Esophagus (tissue), 2 donors: ENCODE results near the gene IMPDH2. TPM values are rescaled to one million over a fixed set of nuclear protein-coding genes. Genes with fewer than 3 reads are reported as not detected.
A peak's percentile ranks its signal among the peaks of the same experiment; 100 is the strongest.

ENCODE experiments used
- H3K27ac ChIP-seq, 2 donors: one replicate each; pipeline ENCODE4 v1.5.1; 2013; ENCODE audit warnings: low read depth in 2 of 2, mild to moderate bottlenecking in 2 of 2, inconsistent platforms in 1 of 2, low read length in 1 of 2, moderate library complexity in 1 of 2
- H3K27me3 ChIP-seq, 2 donors: one replicate each; pipeline ENCODE4 v1.6.1; 2013; ENCODE audit warnings: low read length in 2 of 2, control low read depth in 1 of 2, mild to moderate bottlenecking in 1 of 2; ENCODE audit not compliant: insufficient read depth in 2 of 2, control insufficient read depth in 1 of 2
- H3K36me3 ChIP-seq, 2 donors: one replicate each; pipeline ENCODE4 v1.6.1; 2013; ENCODE audit warnings: low read length in 1 of 2; ENCODE audit not compliant: control insufficient read depth in 2 of 2, insufficient read depth in 2 of 2
- H3K4me1 ChIP-seq, 2 donors: one replicate each; pipeline ENCODE4 v1.6.1; 2013; ENCODE audit warnings: low read length in 1 of 2; ENCODE audit not compliant: control insufficient read depth in 2 of 2, insufficient read depth in 2 of 2
- H3K4me3 ChIP-seq, 2 donors: one replicate each; pipeline ENCODE4 v1.5.1; 2013; ENCODE audit warnings: low read length in 2 of 2, mild to moderate bottlenecking in 2 of 2, low read depth in 1 of 2, moderate library complexity in 1 of 2
- H3K9me3 ChIP-seq, 2 donors: one replicate each; pipeline ENCODE4 v1.6.1; 2013; ENCODE audit warnings: mild to moderate bottlenecking in 2 of 2, low read depth in 1 of 2, low read length in 1 of 2, moderate library complexity in 1 of 2; ENCODE audit not compliant: control insufficient read depth in 2 of 2, insufficient read depth in 1 of 2
- WGBS, 2 donors: extraction: QIAGEN DNeasy Blood & Tissue Kit; methylation state at CpG; one replicate each; pipeline ENCODE4 v1.1.7; 2013; 5-methylcytosine and 5-hydroxymethylcytosine counted together
- polyA plus RNA-seq, 2 donors: library from polyadenylated mRNA; stranded (reverse); fragments of 200-250 nt; gene quantifications; one replicate each; pipeline ENCODE4 v1.2.3, GENCODE V29; 2013
- donor health status: healthy with polysubstance abuse.
- donor health status: Bipolar disorder and iron deficiency.

Gene IMPDH2
- polyA plus RNA-seq, 2 donors = 121 to 176 TPM

DNA sequence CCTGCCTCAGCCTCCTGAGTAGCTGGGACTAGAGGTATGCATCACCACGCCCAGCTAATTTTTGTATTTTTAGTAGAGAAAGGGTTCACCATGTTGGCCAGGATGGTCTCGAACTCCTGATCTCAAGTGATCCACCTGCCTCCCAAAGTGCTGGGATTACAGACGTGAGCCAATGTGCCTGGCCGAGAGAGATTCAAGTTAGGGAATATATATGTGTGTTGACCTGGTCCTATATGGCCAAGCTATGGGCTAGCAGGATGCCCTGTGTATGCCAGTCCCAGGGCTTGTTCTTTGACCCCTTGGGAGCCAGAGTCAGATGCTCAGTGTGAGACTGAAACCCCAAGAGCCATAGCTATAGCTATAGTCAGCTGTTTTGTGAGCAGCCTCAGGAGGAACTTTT is 5.4 kb downstream of the IMPDH2 start:
- Histone ChIP-seq H3K9me3 (no peaks in the 10 kb centered on the region), H3K27me3 (no peaks in the 10 kb centered on the region), H3K36me3 (peaks cover 2 to 32% of the 10 kb centered on the region in 2 donors), H3K27ac (no peak overlapping the region), H3K4me1 (peaks cover 3 to 25% of the 10 kb centered on the region in 2 donors), H3K4me3 (no peak overlapping the region)
- 82 to 85% methylated on average over 4 of the region's 4 CpGs for WGBS, 2 donors

DNA sequence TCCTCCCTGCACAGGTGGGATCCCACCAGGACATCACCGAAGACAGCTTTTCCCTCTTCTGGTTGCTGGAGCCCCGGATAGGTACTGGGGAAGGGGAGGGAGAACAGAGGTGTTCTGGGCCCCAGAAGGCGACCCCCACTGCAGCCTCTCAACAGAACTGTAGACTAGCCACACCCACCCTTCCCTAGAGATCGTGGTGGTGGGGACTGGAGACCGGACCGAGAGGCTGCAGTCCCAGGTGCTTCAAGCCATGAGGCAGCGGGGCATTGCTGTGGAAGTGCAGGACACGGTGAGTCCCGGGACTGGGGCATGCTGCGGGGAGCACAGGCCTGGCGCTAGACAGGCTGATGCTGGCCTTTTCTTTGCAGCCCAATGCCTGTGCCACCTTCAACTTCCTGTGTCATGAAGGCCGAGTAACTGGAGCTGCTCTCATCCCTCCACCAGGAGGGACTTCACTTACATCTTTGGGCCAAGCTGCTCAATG is 6.5 kb downstream of the IMPDH2 start:
- Histone ChIP-seq H3K27me3 (no peaks in the 10 kb centered on the region), H3K36me3 (peaks cover 2 to 32% of the 10 kb centered on the region in 2 donors), H3K4me1 (peaks cover 3 to 19% of the 10 kb centered on the region in 2 donors), H3K27ac (peak overlapping the region; percentile 100), H3K4me3 (peak overlapping the region; percentile 68 to 94), H3K9me3 (no peaks in the 10 kb centered on the region)
- 15 to 19% methylated on average over 11 to 12 of the region's 12 CpGs for WGBS, 2 donors

DNA sequence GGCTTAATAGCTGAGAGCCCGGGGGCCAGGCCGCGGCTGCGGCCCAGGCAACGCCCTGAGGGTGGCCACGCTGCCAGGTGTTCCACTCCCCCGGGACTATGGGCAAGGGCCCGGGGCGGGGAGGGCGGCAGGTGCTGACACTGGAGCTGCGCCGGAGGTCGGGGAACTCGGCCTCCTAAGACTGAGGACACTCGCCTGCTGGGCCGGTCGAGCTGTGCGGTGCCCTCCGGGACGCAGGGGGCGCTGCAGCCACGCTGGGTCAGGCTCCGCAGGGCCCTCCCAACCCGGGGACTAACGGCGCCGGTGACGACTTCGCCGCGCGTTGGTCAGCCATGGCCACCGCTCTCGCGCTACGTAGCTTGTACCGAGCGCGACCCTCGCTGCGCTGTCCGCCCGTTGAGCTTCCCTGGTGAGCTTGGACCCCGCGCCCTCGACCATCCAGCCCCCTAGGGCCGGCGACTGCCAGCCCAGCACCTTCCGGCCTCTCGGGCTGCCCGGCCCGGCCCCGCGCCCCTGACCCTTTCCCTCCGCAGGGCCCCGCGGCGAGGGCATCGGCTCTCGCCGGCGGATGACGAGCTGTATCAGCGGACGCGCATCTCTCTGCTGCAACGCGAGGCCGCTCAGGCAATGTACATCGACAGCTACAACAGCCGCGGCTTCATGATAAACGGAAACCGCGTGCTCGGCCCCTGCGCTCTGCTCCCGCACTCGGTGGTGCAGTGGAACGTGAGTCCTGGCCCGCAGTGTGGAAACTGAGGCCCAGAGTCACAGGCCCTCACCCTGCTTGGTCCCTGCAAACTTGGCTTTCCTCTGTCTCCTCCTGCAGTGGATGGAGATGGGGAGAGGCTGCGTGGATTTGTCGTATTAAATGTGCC is 7.1 kb downstream of the IMPDH2 start, which contains the start of gene NDUFAF3:
Gene NDUFAF3, plus strand, starts transcription at position 309 of the 875 bp plus-strand sequence. Its CDS starts 24 bp downstream, at position 333.
- H3K27ac ChIP-seq = peak within 1 kb of the TSS; percentile 100
- H3K4me1 ChIP-seq = peaks cover 8 to 24% of the 10 kb centered on the region in 2 donors
- WGBS, 2 donors = 0 to 1% methylated on average over 81 to 83 of the region's 83 CpGs
- H3K36me3 ChIP-seq = peaks cover 2 to 32% of the 10 kb centered on the region in 2 donors
- H3K9me3 ChIP-seq = no peaks in the 10 kb centered on the region
- peak within 1 kb of the TSS; percentile 68 to 94 for H3K4me3 ChIP-seq
- H3K27me3 ChIP-seq = no peaks in the 10 kb centered on the region

DNA sequence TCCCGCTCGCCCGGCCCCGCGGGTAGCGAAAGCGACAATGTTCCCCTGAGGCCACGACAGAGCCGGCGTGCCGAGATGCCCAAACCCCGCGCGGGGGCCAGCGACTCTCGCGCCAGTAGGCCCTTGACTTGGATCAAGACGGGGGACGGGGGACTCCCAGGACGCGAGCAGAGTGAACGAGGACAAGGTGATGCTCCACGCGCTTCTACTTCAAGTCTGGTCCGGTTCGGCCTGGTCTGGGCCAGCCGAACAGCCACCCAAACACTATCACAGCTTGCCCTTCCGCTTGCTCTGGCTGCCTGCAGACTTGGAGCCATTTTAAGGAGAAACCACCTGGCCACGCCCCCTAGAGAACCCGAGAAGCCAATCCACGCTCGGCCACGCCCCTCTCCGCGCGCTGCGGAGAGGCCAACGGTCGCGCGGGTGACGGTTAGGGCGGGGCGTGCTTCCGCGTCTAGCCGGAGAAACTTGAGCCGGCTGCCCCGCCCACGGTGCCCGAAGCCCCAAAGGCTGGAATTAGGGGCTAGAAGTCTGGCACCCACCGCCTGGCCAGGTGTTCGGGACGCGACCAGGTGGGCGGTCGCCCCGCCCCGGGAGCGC is 7.9 kb downstream of the IMPDH2 start:
- Histone ChIP-seq H3K27me3 (no peaks in the 10 kb centered on the region), H3K4me1 (peaks cover 8 to 25% of the 10 kb centered on the region in 2 donors), H3K36me3 (peaks cover 2 to 30% of the 10 kb centered on the region in 2 donors), H3K9me3 (no peaks in the 10 kb centered on the region), H3K27ac (peak overlapping the region; percentile 100), H3K4me3 (peak overlapping the region; percentile 68 to 94)
- WGBS, 2 donors = 0% methylated on average over 60 of the region's 60 CpGs

DNA sequence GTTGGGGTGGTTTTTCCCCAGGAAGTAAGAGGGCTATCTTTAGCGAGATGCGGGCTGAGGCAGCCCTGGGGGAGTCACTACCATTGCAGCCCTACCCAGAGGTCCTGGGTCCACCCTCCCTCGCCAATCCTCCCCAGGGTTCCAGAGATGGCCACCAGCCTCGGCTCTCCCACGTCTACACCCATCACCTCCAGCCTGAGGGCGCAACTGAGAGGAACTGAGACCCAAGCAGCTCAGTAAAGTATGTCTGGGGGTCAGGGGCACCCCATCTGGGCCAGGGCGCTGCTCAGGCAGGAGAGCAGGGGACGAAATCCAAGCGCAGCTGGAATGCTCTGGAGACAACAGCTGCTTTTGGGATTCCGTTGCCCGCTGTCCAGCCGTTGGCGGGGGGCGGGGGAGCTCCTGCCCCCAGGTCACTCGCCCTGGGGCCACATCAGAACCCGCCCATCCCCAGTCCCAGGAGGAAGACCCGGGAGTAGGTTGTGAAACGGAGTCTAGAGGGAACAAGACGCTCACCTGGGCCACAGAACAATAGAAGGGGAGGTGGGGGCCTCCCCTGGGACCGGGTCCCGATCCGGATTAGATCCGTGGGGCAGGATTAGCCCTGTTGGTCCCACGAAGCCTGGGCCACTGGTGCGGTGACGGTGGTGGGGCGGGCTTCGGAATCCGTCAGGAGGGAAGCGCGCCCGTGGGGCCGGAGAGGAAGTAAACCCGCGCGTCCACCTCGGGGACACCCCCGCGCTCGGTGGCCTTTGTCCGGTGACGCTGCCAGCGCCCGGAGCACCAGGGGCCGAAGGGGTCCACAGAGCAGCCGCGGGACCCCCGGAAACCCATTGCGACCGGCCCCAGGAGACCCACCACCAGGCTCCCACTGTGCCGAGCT is 8.6 kb downstream of the IMPDH2 start:
- no peaks in the 10 kb centered on the region for H3K27me3 ChIP-seq
- peaks cover 8 to 25% of the 10 kb centered on the region in 2 donors for H3K4me1 ChIP-seq

DNA sequence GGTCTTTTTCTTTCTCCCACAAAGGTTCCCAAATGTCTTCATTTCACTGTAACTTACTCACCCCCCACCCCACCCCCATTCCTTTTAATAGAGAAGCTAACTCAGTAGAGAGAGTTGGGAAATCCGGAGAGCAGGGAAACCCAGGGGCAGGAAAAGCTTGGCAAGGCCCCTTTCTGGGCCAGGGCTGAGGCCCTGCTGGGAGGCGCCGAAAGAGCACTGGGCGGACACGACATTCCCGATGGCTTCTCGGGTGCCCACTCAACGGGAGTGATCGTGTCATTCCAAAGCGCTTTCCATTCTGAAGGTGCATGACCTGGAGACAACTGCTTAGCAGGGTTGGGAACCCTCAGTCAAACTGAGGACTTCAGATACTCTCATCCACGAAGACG is 9.3 kb downstream of the IMPDH2 start:
- H3K4me1 ChIP-seq = peaks cover 8 to 20% of the 10 kb centered on the region in 2 donors
- H3K36me3 ChIP-seq = peaks cover 8 to 24% of the 10 kb centered on the region in 2 donors
- H3K27ac ChIP-seq = peak overlapping the region; percentile 100
- WGBS, 2 donors = 32 to 44% methylated on average over 12 of the region's 12 CpGs
- H3K9me3 ChIP-seq = no peaks in the 10 kb centered on the region
- H3K27me3 ChIP-seq = no peaks in the 10 kb centered on the region
- peak overlapping the region; percentile 68 to 94 for H3K4me3 ChIP-seq

More for the DNA sequence above, 8.6 kb downstream of the IMPDH2 start:
- peak overlapping the region; percentile 68 to 94 for H3K4me3 ChIP-seq
- WGBS, 2 donors = 1 to 2% methylated on average over 47 to 51 of the region's 51 CpGs
- peaks cover 2 to 27% of the 10 kb centered on the region in 2 donors for H3K36me3 ChIP-seq
- H3K9me3 ChIP-seq = no peaks in the 10 kb centered on the region
- H3K27ac ChIP-seq = peak overlapping the region; percentile 100

DNA sequence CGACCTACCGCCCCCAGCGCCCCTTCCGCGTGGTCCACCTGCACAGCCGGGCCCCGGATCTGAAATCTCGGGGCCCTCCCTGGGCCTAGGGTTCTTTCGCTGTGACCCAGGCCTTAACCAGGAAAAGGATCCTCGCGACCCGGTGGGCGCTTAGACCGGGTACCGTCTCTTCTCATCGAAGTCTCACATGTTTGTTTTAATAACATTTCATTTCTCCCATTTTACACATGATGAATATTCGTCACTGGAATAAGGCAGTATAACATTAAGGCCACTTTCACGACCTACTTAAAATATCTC is 10.5 kb downstream of the IMPDH2 start:
- peak overlapping the region; percentile 84 to 90 for H3K27ac ChIP-seq
- WGBS, 2 donors = 2% methylated on average over 18 of the region's 18 CpGs
- H3K4me1 ChIP-seq = peaks cover 8 to 22% of the 10 kb centered on the region in 2 donors
- H3K27me3 ChIP-seq = no peaks in the 10 kb centered on the region
- peak overlapping the region; percentile 76 to 88 for H3K4me3 ChIP-seq
- H3K36me3 ChIP-seq = peaks cover 8 to 22% of the 10 kb centered on the region in 2 donors
- no peaks in the 10 kb centered on the region for H3K9me3 ChIP-seq

DNA sequence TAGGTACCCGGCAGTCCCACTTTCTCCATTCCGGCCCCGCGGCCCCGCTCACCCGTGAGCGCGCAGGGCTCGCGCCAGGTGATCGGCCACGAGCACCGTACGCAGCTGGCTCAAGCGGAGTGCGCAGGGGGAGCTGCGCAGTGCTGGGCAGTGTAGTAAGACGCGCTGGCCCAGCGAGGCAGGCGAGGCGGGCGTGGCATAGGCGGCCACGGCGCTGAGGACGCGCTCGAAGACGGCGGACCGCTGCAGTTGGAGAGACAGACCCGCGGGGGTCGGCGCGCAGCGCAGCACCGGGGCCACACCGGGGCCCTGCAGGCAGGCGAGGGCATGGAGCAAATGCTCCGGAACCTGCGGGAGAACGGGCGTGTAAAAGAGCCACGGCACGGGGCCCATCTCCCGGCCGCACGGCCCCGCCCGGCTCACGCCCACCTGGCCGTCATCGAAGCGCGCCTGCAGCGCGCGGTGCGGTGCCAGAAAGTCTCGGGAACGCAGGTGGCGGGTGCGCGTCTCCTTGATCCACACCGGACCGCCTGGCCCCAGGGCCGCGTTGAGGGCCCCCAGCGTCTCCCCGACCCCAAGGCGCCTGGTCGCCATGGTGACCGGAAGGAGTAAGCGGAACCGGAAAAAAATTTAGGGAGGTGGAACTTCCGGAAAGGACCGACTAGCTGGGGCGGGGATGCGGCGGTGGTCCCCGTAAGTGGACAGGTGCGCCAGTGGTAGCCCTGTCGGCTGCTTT is 11.1 kb downstream of the IMPDH2 start, which contains the start of gene DALRD3:
Gene DALRD3, minus strand, starts transcription at position 610 of the 736 bp plus-strand sequence. Its CDS starts 16 bp downstream, at position 594.
- 0% methylated on average over 69 to 85 of the region's 85 CpGs for WGBS, 2 donors
- Histone ChIP-seq H3K4me1 (peaks cover 8 to 23% of the 10 kb centered on the region in 2 donors), H3K27ac (peak within 1 kb of the TSS; percentile 84 to 90), H3K9me3 (no peaks in the 10 kb centered on the region), H3K36me3 (peaks cover 8 to 25% of the 10 kb centered on the region in 2 donors), H3K27me3 (no peaks in the 10 kb centered on the region), H3K4me3 (peak within 1 kb of the TSS; percentile 76 to 88)
